K562 (cell line): ENCODE measurements around the gene GPD1L. TPM values are rescaled to one million over a fixed set of nuclear protein-coding genes. Genes with fewer than 3 reads are reported as not detected.

Experiments
- ATAC-seq: fragments of 200-7000 bp; cut with Tn5 transposase; 3 replicates; pipeline ENCODE4 v1.9.1; 2020; ENCODE audit warnings: moderate library complexity
- BruUV-seq: library from RNA; stranded (reverse); fragments of 400-500 nt; replicated peaks from 2 replicates; lab custom pipeline; 2021; lab: Mats Ljungman, UMichigan
- CTCF ChIA-PET: fragments of 300-600 bp; formaldehyde crosslinking; extraction: SDS; loops from one replicate; lab custom pipeline; 2021; ENCODE audit warnings: low intra/inter-chr PET ratio; lab: Yijun Ruan, JAX
- POLR2A ChIA-PET: fragments of 300-600, 350-650 bp; sonication (Branson Sonifier 250); formaldehyde crosslinking; extraction: SDS; loops from one replicate; lab custom pipeline; 2021; ENCODE audit warnings: antibody characterized with exemption, inconsistent platforms; lab: Yijun Ruan, JAX
- DNase-seq, 4 experiments: peaks; one replicate each; pipeline versions ENCODE4 v3.0.0 to v3.0.0-alpha.2; 2011 to 2018; ENCODE audit warnings: low spot score in 3 of 4, mixed read lengths in 3 of 4; ENCODE audit errors: extremely low read depth in 1 of 4
- FAIRE-seq: peaks from 2 replicates; lab custom pipeline; 2011; peaks lifted over from hg19 to GRCh38; lab: Jason Lieb, UNC
- H2AFZ ChIP-seq: 2 replicates; pipeline ENCODE4 v1.6.0; 2011; ENCODE audit warnings: low read depth, low read length, control low read depth, inconsistent platforms
- H3K27ac ChIP-seq: fragments of 200-600 bp; 3 replicates; pipeline ENCODE4 v1.8.0; 2011; ENCODE audit warnings: low read depth, mild to moderate bottlenecking, control low read depth, inconsistent platforms, low read length, moderate library complexity, mixed read lengths; ENCODE audit errors: extremely low read depth
- H3K27me3 ChIP-seq, 2 experiments: fragments of 300-600 bp in 1 of 2; 2 replicates in 1 of 2; 3 replicates in 1 of 2; pipeline versions ENCODE4 v1.6.0 to v1.8.0; 2011; ENCODE audit warnings: inconsistent platforms in 2 of 2, low read length in 2 of 2, mild to moderate bottlenecking in 1 of 2, mixed read lengths in 1 of 2, moderate library complexity in 1 of 2; ENCODE audit not compliant: control insufficient read depth in 2 of 2, insufficient read depth in 2 of 2
- H3K36me3 ChIP-seq: fragments of 300-600 bp; 3 replicates; pipeline ENCODE4 v1.8.0; 2011; ENCODE audit warnings: mild to moderate bottlenecking, low read length, inconsistent platforms; ENCODE audit not compliant: control insufficient read depth, insufficient read depth
- H3K4me1 ChIP-seq, 2 experiments: fragments of 200-600 bp in 1 of 2; replicated peaks in 1 of 2; 2 replicates in 1 of 2; 3 replicates in 1 of 2; pipeline versions ENCODE4 v1.5.1 to v1.8.0; 2011; ENCODE audit warnings: inconsistent platforms in 2 of 2, low read length in 2 of 2, mild to moderate bottlenecking in 1 of 2, mixed read lengths in 1 of 2, moderate library complexity in 1 of 2; ENCODE audit not compliant: control insufficient read depth in 2 of 2, insufficient read depth in 2 of 2
- H3K4me2 ChIP-seq: 2 replicates; pipeline ENCODE4 v1.6.1; 2011; ENCODE audit warnings: low read length, control low read depth, inconsistent platforms, mixed read lengths; ENCODE audit not compliant: insufficient read depth
- H3K4me3 ChIP-seq: fragments of 200-600 bp; sonication (generic), shearing (Covaris generic); 2 replicates; pipeline ENCODE4 v1.5.1; 2016; ENCODE audit warnings: control low read depth, inconsistent platforms
- H3K79me2 ChIP-seq: fragments of 200-600 bp; 3 replicates; pipeline ENCODE4 v1.8.0; 2011; ENCODE audit warnings: low read length, inconsistent platforms; ENCODE audit not compliant: control insufficient read depth, insufficient read depth
- H3K9ac ChIP-seq, 2 experiments: 2 replicates each; pipeline versions ENCODE4 v1.6.0 to v1.6.1; 2011; ENCODE audit warnings: low read depth in 2 of 2, low read length in 2 of 2, control low read depth in 1 of 2, inconsistent platforms in 1 of 2, mild to moderate bottlenecking in 1 of 2, mixed read lengths in 1 of 2; ENCODE audit not compliant: insufficient read depth in 1 of 2
- H3K9me1 ChIP-seq: one replicate; pipeline ENCODE4 v1.6.0; 2011; ENCODE audit warnings: inconsistent platforms, mild to moderate bottlenecking, low read length, moderate library complexity; ENCODE audit not compliant: control insufficient read depth, insufficient read depth
- H3K9me3 ChIP-seq: replicated peaks from 2 replicates; pipeline ENCODE4 v1.5.1; 2011; ENCODE audit warnings: low read depth, low read length, inconsistent platforms; ENCODE audit not compliant: control insufficient read depth, insufficient read depth
- H4K20me1 ChIP-seq: replicated peaks from 2 replicates; pipeline ENCODE4 v1.6.1; 2011; ENCODE audit warnings: low read length, inconsistent platforms, mixed read lengths; ENCODE audit not compliant: control insufficient read depth, insufficient read depth
- FOSL1 ChIP-seq: fragments of 200-800 bp; sonication (Bioruptor generic); conservative IDR thresholded peaks from 2 replicates; pipeline ENCODE4 v1.6.1; 2016; ENCODE audit warnings: missing genetic modification characterization, missing compliant biosample characterization
- MBD2 ChIP-seq: sonication (generic); IDR thresholded peaks from 2 replicates; pipeline ENCODE4 v1.6.1; 2016; ENCODE audit warnings: low read depth, borderline replicate concordance
- TSHZ1 ChIP-seq: fragments of 250-450 bp; sonication (Bioruptor Pico); IDR thresholded peaks from 2 replicates; pipeline ENCODE4 v1.4.0; 2020; ENCODE audit warnings: mild to moderate bottlenecking, moderate library complexity
- ZNF316 ChIP-seq: fragments of 450-650 bp; IDR thresholded peaks from 2 replicates; pipeline ENCODE4 v1.6.1; 2016
- WGBS: fragments of 100-300 bp; shearing (Covaris generic); methylation state at CpG from one replicate; pipeline ENCODE4 v1.1.6; 2016; ENCODE audit warnings: low coverage, mixed read lengths; ENCODE audit not compliant: insufficient coverage; ENCODE audit errors: missing lambda C conversion rate; 5-methylcytosine and 5-hydroxymethylcytosine counted together
- in situ Hi-C: fragments of 300-500 bp; cut with MboI; formaldehyde crosslinking; loops from 4 replicates; pipeline ENCODE4 v1.15.0; 2018; ENCODE audit warnings: inconsistent platforms, mixed read lengths
- intact Hi-C: fragments of 100-400 bp; cut with micrococcal nuclease; formaldehyde crosslinking; loops from 2 replicates; pipeline ENCODE4 v1.14.2; 2022
- polyA plus RNA-seq, 8 experiments: library from polyadenylated mRNA; depleted of rRNA in 4 of 8; stranded (reverse) in 5 of 8; unstranded in 3 of 8; fragments of >200 nt; fragmentation: Nextera tagmentation in 2 of 8; fragmentation: Illumina TruSeq in 1 of 8; extraction: Ambion mirVana in 2 of 8; extraction: Trizol in 1 of 8; gene quantifications; 2 replicates each; pipeline versions ENCODE4 v1.2.1 to v1.2.3, GENCODE V29; 2011 to 2014; ENCODE audit warnings: inconsistent platforms in 1 of 8, missing spikeins in 1 of 8
- total RNA-seq, 7 experiments: library from RNA; depleted of rRNA in 6 of 7; stranded (reverse); fragments of >200 nt in 6 of 7; fragmentation: Illumina TruSeq in 2 of 7; extraction: Trizol in 2 of 7; gene quantifications; 2 replicates each; pipeline versions ENCODE4 v1.2.1 to v1.2.3, GENCODE V29; 2011 to 2021; ENCODE audit warnings: low replicate concordance in 1 of 7

The GPD1L gene
- total and polyA plus RNA-seq, 9 of the 15 experiments (the other 6 are each of a cell fraction or from before 2014, with no cell fraction given) = 1.6 to 17.3 (median 12.3) TPM

- H3K4me2 ChIP-seq = no peak overlapping the region
- ATAC-seq = no peak
- CTCF ChIA-PET = no interaction called here
Measured at GRCh38 chr3:32095431-32095830, 11.0 kb upstream of the GPD1L start.

More at GRCh38 chr3:32095431-32095830, 11.0 kb upstream of the GPD1L start:
- peaks cover 0 to 4% of the 10 kb centered on the region in 2 experiments; a peak in 2 of 5 replicates for H3K4me1 ChIP-seq
- H3K27ac ChIP-seq = no peak overlapping the region
- POLR2A ChIA-PET = no interaction called here
- no peaks in the 10 kb centered on the region for H3K36me3 ChIP-seq
- DNase-seq (no peak), FAIRE-seq (no peak)
- intact Hi-C loops = no loop called here
- H3K4me3 ChIP-seq = no peak overlapping the region
- no peaks in the 10 kb centered on the region for H3K27me3 ChIP-seq
- no TSS peak for BruUV-seq
- H3K9me1 ChIP-seq = no peaks in the 10 kb centered on the region
- no peak for TF ChIP-seq TSHZ1 (CRISPR knock-in tag)
- no peak for TF ChIP-seq ZNF316
- no peak for TF ChIP-seq FOSL1 (tag)
- TF ChIP-seq MBD2 = no peak
- no peaks in the 10 kb centered on the region for H3K9me3 ChIP-seq
- in situ Hi-C loops = no loop called here
- H3K79me2 ChIP-seq = no peaks in the 10 kb centered on the region
- 1% methylated on average over 3 of the region's 3 CpGs for WGBS
- H4K20me1 ChIP-seq = no peaks in the 10 kb centered on the region
- no peak overlapping the region for H2AFZ ChIP-seq
- H3K9ac ChIP-seq = no peak overlapping the region
